Activated CD4-positive, alpha-beta T cell treated with anti-CD3 and anti-CD28 coated beads, Interleukin-2, amount 50 U/mL, for 16 hours (primary cell): ENCODE results near the gene PLXNA2.

ENCODE experiments used
- DNase-seq: peaks from one replicate; pipeline ENCODE4 v3.0.0-alpha.2; 2020

The PLXNA2 gene

DNA sequence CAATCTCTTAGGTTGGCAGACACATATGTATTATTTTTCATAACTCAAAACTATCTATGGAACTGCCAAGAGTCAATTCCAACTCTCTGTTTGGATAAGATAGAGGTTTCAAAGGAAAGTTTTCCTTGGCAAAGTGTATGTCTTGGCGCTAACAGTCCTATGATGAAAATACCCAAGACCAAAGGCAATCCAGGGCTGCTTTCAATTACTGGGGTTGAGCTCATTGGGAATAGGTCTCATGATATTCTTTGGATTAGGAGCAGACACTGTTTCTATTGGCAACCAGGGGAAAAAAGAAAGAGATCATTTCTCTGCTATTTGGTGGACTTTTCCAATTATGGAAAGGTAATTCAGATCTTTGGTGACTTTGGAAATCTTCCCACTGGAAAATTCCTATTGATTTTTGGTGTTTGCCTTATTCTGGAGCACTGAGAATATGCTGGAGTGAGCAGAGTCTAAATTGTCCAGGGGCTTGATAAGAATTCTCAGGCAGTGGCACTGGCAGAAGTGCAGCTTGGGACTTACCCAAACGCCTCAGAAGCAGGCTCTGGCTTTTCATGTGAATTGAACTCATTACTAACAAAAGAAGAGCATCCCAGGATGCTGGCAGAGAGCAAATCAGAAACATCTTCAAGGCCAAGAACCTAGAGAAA, 20.4 kb upstream of the PLXNA2 start:
- no peak for DNase-seq

DNA sequence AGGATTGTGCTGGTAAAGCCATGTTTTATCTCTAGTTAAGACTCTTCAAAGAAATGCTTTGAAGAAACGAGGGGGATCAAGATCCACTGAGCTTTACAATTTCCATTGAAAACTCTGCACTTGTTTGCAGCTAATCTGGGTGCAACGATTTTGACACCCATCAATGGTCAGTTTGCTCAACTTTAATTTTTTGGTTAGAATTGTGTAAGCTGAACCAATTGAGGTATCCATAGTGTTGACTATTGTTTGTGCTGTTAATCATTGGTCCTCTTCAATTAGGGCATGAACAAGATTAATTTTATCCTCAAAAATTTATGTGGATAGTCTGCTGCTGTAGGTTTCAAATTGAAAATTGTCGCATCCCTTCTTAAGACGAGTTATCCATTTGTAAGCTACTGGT, 17.7 kb upstream of the PLXNA2 start:
- DNase-seq: no peak

DNA sequence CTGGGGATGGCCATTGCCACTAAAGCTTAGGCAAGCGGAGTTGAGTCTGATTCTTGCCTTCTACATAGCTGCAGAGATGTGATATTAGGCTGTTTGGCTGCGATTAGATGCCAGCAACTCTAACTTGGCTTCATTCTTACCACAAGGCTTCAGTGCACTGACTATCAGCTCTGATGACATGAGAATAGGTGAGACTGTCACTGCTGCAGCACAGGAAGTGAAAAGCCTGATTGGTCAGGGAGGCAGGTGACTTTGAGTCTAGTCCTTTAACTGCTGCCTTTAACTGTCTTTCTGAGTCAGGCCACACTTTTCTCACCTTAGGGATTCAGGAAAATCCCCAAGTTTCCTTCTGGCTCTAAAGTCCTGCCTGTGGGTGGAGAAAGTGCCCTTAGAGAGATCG, 14.1 kb upstream of the PLXNA2 start:
- no peak for DNase-seq

DNA sequence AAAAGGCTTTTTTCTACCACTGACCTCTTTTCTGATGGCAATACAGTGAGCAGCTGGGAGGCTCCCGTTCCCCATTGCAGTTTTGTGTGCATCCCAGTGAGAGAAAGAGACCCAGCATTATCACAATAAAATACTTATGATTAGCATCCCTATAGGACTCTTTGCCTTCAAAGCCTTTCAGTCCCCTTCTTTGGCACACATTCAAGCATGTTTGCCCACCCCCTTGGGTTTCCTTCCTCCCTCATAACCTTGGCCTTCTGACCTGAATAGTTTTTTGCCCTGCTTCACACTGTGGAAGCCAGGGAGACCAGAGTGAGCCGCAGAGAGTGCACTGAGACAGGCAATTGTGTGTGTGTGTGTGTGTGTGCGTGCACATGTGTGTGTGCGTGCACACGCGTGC, 13.2 kb upstream of the PLXNA2 start:
- no peak for DNase-seq

DNA sequence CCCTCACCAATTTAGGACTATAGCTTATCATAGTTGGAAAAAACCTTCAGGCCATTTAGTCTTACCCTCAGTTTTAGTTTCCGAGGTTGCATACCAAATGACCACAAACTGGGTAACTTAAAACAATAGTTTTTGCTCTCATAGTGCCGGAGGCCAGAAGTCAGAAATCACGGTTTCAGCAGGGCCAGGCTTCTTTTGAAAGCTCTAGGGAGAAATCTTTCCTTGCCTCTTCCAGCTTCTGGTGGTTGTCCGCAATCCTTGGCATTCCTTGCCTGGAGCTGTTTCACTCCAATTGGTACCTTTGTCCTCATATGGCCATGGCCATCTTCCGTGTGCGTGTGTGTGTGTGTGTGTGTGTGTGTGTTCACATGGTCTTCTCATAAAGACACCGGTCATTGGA, 12.4 kb upstream of the PLXNA2 start:
- no peak for DNase-seq

DNA sequence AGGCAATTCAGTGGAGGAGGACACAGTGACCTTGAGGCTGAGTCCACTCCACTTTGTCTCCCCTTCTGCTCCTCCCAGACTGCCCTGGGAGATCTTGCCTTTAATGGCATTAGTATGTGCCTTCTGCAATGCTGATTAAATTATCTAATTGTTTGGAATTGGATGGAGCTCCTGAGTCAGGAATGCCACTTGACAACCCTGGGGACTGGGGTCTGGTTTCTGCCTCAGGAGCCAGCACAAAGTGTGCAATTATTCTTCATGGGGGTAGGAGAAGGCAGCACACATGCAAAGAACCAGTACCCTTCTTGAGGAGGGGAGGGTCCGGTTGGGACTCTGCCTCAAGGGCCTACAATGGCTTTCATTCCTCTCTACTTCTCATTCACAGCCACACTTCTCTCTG, 11.9 kb upstream of the PLXNA2 start:
- DNase-seq: no peak

DNA sequence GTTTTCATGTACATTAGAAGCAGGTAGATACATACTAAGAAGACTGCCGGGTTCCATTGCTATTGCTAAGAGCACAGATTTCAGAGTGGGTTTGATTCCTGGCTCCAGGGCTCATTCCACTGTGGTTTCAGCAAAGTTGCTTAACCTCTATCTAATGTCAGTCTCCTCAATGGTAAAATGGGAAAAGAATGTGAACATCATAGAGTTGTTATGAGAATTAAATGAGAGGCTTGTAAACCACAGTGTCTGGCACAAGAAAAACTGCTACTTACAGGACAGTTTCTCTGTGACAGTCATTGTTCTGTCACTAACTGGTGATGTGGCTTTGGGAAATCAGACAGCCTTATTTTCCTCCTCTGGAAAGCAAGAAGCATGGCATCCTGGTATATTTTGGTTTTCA, 10.7 kb upstream of the PLXNA2 start:
- no peak for DNase-seq

DNA sequence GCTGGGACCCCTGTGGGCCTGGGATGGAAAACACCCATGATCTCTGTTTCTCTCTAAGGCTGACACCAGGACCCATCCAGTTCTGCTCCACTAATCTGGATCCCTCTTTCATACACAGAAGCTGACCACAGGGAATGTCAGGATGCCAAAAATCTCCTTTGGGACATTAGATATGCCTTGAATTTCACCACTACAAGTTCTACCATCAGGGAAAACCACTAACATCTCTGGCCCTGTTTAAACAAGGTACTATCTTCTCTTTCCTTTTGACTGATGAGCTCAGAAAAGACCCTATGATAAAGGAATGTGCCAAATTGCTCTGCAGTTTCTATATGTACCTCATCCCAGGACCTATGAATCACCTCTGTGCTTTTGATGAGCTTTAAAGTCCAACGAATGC, 10.2 kb upstream of the PLXNA2 start:
- DNase-seq: no peak

DNA sequence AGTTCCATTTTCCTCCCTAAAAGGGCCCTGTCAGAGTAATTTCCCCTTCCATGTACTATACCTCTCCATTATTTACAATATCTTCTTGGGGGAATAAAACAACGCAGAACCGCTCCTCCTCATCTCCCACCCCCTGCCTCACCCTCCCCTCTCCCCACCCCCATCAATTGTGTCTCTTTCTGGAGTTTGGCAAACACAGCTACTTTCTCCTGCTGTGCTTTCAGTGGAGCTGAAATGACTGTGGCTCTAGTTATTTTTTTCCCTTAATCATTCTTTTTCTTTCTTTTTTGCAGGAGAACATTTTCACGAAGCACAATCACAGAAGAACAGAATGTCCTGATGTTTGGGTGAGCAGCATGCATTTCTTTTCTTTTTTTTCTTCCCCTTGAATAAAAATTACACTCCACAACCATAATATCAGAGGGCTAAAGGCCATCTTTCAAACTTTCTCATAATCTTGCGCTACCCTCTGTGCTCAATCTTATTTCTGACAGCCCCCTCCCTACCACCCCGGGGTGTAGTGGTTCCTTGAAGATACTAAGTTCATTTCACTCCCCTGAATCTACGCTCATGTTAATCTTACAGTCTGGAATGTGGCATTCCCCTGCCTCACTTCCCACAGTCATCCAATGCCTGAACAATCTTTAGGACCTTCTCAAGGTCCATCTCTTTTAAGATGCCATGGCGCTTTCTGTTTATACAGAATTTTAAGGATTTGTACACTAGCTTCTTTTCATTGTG, 8.8 kb upstream of the PLXNA2 start:
- DNase-seq: no peak

DNA sequence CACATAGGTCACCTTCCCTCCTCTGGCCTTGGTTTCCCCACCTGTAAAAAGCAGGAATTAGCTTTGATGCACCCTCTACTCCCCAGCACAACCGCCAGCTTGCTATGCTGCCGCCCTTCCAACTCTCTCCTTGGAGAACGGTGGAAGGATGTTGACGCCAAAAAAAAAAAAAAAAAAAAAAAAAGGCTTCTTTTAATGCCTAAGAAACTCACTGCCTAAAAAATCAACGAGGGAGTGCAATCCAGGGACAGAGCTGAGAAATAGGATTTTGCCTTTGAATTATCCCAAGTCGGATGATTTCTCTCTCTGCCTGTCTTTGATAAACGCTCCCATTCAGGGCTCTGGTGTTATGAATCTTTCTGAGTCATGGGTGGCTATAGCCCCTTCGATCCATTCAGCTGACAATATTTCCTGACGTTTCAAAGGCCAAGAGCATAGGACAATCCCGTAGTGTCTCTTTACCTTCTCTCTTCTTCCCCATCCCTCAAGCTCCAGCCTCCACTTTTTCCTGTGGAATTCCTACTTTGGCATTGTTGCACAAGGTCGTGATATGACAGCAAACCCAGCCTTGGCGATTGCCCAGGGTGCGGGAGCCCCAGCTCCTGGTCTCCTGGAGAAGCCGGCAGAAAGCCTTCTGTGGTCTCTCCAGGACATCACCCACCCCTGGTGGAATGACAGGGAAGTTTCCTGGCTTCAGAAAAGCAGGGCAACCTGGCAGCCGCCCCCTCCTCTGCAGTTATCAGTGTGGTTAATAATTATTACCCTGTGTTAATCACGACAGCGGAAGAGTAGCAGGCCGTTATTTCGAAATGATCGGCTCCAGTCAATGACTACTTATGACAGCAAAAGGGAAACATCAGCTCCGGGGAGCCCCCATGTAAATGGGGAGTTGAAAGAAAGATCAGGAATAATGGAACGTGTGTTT, 8.0 kb upstream of the PLXNA2 start:
- DNase-seq: no peak

DNA sequence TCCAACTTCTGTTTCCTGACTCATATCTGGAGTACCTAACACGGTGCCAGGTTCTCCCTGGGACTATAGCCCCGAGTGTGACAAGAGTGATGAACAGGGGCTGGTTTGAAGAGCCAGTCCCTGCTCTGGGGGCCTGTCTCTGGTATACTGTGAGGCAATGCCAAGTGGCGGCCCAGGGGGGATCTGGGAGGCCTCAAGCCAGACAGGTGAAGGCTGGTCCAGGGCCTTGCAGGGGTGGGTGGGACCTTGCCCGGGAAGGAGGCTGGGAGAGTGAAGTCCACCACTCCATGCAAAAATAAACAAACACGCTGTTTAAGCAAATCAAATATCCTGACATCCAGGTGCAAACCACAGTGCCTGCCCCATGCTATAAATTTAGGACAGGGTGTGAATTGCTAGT, 6.8 kb upstream of the PLXNA2 start:
- DNase-seq: no peak

DNA sequence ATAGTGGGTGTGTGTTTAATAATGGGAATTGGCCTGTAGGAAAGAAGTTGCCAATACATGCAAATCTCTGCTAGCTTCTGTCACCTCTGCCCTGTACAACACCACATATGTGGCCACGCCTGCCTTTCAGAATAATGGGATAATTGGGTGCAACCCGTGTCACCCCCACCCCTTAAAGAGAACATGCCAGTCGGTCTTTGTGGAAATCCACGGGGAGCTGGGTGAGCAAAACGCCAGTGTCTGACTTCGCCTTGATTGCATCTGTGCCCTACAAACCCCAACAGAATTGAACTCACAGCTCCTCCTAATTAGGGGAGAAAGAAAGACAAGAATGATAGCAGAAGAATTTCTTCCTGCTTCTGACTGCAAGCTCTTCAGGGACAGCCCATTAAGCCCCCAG, 6.4 kb upstream of the PLXNA2 start:
- no peak for DNase-seq

DNA sequence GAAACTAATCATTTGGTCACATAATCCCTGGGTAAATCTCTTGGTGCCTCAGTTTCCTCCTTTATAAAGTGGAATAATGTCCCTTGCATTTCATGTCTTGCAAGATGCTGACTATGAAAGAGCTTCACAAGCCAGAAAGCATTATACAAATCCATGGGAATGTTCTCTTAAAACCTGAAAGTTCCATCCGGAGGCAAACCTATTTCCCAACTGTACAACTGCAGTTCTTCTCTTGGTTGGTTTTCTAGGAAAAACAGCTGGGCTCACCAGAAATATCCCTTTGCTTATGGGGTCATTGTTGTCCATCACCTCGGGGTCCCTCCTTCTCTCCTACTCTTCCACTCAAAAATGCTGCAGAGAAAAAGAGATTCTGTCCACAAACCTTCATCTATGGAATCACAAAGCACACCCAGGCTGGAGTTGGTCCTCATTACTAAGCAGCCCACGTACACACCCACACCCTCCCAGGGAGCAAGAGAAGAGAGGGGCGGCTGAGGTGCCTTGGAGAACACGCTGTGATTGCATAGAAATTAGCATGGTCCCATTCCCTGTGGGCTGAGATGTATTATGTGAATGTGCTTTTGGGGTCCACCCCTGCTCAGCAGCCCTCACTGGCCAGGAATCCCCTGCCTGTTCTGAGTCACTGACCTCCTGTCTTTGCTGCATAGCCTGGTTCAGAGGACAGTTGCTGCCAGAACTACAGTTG, 5.0 kb upstream of the PLXNA2 start:
- no peak for DNase-seq

DNA sequence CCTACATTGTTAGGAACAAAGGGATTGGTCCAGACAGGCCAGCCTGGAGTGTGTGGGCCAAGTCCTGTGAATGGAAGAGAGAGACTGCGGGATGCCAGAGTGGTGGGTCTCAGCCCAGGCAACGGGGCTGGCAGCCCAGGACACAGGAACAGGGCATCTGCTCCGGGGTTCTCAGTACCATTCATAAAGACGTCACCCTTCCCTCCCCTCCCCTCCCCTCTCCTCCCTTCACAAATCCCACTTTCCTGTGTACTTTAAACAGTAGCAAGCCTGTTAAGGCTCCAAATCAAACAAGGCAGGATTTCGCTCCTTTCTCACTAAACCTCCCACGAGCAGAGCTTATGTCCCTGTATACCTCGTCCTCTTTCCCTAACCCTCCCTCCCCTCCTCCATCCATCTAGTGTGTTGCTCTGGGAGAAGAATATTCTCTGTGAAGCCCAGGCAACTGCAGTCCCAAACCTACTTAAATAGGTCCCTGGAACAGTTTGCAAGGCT, 4.2 kb upstream of the PLXNA2 start:
- DNase-seq: no peak

DNA sequence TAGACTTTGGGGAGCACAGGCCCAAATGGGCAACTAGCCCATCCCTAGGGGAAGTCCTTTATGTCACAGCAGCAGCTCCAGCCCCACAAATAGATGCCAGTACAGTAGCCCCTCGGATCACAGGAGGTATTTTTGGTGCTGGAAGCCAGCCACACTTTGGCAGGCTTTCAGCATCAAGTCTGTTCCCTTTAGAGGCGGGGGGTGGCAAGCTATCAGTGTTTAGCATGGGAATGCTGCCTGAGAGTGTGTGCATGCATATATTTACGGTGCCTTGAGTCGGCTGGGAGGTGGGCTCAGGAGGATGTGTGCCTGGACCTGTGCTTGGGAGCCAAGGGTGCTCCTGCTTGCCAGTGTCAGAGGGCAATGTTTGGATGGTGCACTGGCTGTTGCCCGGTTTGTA, 3.5 kb upstream of the PLXNA2 start:
- no peak for DNase-seq

DNA sequence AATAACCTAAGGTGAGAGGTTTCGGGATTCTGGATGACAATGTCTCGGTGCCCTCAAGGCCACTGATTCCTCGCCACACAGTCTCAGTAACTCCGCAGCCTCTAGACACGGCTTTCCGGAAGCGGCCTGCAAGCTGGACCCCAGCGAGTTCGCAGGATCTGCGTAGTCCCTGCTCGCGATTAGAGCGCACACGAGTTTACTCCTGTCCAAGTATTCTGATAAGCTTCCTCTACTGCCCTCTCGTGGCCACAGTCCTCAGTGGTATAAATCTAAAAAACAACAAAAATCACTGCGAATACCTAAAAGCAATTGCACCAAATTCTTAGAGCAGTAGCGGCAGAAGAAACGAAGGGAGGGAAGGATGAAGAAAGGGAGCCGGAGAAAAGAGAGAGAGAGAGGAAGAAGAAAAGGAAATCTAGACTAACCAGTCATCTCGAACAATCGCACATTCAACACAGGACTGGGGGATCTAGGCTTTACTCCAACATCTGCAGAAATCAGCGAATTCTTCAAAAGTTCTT, 1.1 kb upstream of the PLXNA2 start:
- DNase-seq: peak; percentile 77

DNA sequence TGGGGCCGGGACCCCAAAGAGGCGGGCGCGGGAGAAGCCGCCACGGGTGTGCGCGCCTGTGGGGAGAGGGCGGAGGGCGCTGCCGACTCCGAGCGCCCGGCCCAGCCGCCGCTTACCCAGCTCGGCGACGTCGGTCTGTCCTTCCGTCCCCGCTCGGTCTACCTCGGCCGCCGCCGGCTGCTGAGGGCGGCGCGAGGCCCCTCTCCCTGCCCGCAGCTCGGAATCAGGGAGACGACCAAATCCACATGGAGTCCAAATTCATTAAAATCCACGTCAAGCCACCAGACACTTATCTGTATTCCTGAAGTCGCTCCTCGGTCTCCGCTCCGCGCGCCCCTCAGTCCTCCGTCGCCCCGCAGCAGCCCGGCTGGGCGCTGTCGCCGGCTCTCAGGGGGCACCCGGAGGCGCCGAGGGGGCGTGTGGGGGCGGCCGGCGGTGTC, 637 bp downstream of the PLXNA2 start:
- no peak for DNase-seq

DNA sequence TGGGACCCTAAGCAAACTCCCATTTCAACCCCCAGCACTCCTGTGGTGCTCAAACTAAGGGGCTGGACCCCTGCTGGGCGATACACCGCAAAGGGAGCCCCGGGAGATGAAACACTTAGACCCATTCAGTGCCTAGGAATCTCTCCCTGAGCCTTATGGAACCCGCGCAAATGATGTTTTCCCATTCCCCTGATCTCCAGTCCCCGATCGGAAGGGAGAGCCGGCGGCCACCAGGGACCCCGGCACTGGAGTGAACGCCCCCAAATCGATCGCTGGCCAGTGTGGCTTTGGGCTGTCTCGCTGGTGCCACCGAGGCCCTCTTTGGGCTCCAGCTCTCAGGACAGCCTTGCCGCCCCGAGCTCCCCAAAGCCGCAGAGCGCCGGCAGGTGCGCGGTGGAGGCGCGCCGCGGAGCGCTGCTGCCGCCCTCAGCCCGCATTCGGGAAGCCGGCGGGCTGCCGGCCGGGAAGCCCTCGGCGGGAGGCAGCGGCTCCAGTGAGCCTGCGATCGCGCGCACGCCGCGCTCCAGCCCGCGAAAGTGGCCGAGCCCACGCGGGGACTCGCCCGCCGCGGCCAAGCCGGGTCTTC, 1.1 kb downstream of the PLXNA2 start:
- no peak for DNase-seq

DNA sequence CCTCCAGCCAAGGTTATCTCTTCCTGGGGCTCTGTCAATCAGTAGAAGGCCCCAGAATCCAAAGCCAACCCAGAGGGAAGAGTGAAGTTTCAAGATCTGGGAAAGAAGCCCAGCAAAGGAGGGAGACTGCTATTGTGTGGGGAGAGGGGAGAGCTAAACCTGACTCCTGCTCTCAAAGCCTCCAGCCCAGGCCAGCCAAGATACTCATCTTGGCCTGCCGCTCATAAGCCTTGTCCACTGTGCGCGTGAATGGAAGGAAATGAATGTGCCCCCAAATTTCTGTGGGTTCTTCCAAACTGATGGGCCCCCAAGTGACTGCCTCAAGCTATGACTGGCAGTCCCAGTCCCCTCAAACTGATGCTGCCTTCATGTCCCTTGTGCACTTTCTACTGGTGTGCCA, 2.0 kb downstream of the PLXNA2 start:
- DNase-seq: no peak

DNA sequence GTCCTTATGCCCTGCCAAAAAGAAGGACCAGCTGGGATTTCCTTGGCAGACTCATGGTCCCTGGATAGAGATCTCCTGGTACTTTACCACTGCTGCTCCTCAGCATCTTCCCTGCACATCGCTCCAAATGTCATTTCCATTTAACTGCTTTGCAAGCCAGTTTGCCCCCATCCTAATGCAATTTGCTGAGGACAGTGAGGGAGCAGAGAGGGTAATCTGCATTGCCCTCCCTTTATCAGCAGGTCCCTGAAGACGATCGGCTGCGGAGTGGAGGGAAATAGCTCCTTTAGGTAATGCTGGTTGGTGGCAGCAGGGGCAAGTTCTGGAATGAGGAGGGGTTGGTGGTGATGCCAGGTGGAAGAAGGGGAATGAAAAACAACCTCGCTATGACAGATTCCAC, 2.7 kb downstream of the PLXNA2 start:
- DNase-seq: no peak

DNA sequence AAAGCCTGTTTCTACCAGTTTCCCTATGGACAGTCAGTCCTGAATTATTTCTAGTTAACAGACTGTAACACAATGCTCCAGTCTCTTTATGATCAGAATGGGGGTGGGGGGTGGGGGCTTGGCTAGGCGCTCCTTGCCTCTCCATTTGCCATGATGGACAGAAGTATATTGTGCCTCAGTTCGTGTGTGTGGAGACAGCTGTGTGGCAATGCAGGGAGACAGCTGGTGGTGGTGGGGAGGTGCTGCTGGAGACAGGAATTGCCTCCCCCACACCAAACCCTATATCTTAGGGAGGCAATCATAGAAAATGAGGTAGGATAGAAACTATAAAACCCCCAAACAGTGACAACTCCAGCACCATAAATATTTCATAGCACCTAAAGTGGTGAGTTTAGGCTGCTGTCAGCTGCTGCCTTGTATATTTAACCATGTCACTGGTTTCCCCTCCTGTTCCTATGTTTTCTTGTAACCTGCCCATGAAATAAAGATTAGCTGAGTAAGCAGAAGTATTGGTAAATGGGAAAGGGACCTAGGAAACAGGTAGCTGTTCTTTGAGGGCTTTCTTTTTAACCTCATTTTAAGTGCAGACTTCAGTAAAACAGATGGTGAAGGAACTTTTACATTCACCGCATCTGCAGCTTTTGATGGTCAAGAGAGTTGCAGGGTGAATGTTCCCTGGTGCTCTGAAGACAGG, 3.4 kb downstream of the PLXNA2 start:
- no peak for DNase-seq
